HL-60 (cell line): ENCODE results near the gene GPS1.

Experiments
- DNase-seq, 2 experiments: peaks; one replicate each; pipeline ENCODE4 v3.0.0-alpha.2; 2010 to 2020; ENCODE audit warnings: low read depth in 1 of 2, low spot score in 1 of 2
- H3K27ac ChIP-seq: fragments of 250-450 bp; sonication (Bioruptor Pico); replicated peaks from 2 replicates; pipeline ENCODE4 v1.5.1; 2020; ENCODE audit warnings: mild to moderate bottlenecking, moderate library complexity
- H3K27me3 ChIP-seq: fragments of 250-450 bp; sonication (Bioruptor Pico); 2 replicates; pipeline ENCODE4 v1.5.1; 2021; ENCODE audit warnings: mild to moderate bottlenecking, moderate library complexity; ENCODE audit not compliant: insufficient read depth, poor library complexity, severe bottlenecking
- H3K4me3 ChIP-seq: replicated peaks from 2 replicates; pipeline ENCODE4 v1.5.1; 2011; ENCODE audit warnings: mild to moderate bottlenecking, control low read depth, low read length; ENCODE audit not compliant: insufficient read depth
- GABPA ChIP-seq: IDR thresholded peaks from 2 replicates; pipeline ENCODE4 v1.6.1; 2012; ENCODE audit warnings: low read depth
- POLR2AphosphoS5 ChIP-seq: IDR thresholded peaks from 2 replicates; pipeline ENCODE4 v1.6.1; 2012; ENCODE audit warnings: low read depth
- SPI1 ChIP-seq: IDR thresholded peaks from 2 replicates; pipeline ENCODE4 v1.6.1; 2012; ENCODE audit warnings: low read depth, mild to moderate bottlenecking, borderline replicate concordance
- TF ChIP-seq, protein P1 (sequence below): IDR thresholded peaks from 2 replicates; pipeline ENCODE4 v1.6.1; 2012; ENCODE audit warnings: low read depth; ENCODE audit not compliant: insufficient replicate concordance
- TF ChIP-seq, protein P2 (sequence below): IDR thresholded peaks from one replicate; pipeline ENCODE4 v1.5.1; 2011; ENCODE audit warnings: low read length, control low read depth, inconsistent platforms; ENCODE audit not compliant: insufficient read depth

GPS1 gene

DNA sequence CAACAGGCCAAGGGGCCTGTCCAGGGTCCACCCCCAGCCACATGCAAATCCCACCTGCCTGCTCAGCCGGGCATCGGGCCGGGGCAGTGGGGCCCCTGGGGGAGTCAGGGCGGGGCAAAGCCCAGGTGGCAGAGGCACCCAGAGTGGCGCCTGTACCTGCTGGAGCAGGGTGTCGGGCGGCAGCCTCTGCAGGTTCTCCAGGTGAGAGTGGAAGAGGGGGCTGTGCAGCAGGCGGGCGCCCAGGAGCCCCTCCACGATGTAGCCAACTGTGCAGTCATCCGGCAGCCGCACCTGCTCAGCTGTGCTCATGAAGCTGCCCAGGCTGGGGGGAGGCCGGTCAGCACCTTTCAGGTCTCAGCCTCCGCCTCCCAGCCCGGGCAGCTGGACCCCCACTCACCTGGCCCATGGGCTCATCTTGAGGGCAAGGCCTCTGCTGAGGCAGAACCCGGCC is 2.2 kb upstream of the GPS1 start:
- no peak overlapping the region for H3K27ac ChIP-seq
- no peak for DNase-seq

DNA sequence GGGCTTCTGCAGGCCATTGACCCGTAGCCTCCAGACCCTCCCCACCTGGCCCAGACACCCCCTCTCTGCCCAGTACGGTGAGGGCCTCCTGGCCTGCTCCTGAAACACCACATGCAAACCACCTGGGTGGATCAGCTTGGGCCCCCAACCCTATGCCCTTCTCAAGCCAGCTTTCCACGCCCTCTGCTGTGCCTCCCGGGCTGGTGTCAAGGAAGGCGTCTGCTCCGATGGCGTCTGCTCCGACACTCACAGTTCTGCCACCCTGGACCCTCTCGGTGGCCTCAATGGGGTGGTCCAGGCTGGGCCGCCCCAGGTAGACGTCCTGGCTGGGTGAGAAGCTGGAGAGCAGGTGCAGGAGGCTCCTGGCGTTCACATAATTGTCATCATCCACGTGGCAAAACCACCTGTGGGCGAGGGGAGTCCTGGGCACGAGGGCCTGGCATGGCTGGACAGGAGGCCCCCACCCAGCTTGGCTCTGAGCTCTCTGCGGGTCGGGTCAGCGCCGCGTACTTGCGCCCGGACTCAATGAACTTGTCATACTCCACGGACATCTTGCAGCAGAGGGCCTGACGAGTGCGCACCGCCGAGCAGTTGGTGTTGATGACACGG is 1.4 kb upstream of the GPS1 start:
- Histone ChIP-seq H3K4me3 (no peak overlapping the region), H3K27ac (no peak overlapping the region), H3K27me3 (no peaks in the 10 kb centered on the region)
- no peak for DNase-seq
- TF ChIP-seq, protein P1, sequence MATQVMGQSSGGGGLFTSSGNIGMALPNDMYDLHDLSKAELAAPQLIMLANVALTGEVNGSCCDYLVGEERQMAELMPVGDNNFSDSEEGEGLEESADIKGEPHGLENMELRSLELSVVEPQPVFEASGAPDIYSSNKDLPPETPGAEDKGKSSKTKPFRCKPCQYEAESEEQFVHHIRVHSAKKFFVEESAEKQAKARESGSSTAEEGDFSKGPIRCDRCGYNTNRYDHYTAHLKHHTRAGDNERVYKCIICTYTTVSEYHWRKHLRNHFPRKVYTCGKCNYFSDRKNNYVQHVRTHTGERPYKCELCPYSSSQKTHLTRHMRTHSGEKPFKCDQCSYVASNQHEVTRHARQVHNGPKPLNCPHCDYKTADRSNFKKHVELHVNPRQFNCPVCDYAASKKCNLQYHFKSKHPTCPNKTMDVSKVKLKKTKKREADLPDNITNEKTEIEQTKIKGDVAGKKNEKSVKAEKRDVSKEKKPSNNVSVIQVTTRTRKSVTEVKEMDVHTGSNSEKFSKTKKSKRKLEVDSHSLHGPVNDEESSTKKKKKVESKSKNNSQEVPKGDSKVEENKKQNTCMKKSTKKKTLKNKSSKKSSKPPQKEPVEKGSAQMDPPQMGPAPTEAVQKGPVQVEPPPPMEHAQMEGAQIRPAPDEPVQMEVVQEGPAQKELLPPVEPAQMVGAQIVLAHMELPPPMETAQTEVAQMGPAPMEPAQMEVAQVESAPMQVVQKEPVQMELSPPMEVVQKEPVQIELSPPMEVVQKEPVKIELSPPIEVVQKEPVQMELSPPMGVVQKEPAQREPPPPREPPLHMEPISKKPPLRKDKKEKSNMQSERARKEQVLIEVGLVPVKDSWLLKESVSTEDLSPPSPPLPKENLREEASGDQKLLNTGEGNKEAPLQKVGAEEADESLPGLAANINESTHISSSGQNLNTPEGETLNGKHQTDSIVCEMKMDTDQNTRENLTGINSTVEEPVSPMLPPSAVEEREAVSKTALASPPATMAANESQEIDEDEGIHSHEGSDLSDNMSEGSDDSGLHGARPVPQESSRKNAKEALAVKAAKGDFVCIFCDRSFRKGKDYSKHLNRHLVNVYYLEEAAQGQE: no peak
- TF ChIP-seq, protein P2, sequence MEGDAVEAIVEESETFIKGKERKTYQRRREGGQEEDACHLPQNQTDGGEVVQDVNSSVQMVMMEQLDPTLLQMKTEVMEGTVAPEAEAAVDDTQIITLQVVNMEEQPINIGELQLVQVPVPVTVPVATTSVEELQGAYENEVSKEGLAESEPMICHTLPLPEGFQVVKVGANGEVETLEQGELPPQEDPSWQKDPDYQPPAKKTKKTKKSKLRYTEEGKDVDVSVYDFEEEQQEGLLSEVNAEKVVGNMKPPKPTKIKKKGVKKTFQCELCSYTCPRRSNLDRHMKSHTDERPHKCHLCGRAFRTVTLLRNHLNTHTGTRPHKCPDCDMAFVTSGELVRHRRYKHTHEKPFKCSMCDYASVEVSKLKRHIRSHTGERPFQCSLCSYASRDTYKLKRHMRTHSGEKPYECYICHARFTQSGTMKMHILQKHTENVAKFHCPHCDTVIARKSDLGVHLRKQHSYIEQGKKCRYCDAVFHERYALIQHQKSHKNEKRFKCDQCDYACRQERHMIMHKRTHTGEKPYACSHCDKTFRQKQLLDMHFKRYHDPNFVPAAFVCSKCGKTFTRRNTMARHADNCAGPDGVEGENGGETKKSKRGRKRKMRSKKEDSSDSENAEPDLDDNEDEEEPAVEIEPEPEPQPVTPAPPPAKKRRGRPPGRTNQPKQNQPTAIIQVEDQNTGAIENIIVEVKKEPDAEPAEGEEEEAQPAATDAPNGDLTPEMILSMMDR: no peak
- TF ChIP-seq GABPA (no peak), SPI1 (no peak), POLR2AphosphoS5 (no peak)

More for the DNA sequence above, 2.2 kb upstream of the GPS1 start:
- Histone ChIP-seq H3K27me3 (no peaks in the 10 kb centered on the region), H3K4me3 (no peak overlapping the region)
- TF ChIP-seq POLR2AphosphoS5: no peak
- no peak for TF ChIP-seq GABPA
- TF ChIP-seq, protein P2: no peak
- no peak for TF ChIP-seq SPI1
- TF ChIP-seq, protein P1: no peak

DNA sequence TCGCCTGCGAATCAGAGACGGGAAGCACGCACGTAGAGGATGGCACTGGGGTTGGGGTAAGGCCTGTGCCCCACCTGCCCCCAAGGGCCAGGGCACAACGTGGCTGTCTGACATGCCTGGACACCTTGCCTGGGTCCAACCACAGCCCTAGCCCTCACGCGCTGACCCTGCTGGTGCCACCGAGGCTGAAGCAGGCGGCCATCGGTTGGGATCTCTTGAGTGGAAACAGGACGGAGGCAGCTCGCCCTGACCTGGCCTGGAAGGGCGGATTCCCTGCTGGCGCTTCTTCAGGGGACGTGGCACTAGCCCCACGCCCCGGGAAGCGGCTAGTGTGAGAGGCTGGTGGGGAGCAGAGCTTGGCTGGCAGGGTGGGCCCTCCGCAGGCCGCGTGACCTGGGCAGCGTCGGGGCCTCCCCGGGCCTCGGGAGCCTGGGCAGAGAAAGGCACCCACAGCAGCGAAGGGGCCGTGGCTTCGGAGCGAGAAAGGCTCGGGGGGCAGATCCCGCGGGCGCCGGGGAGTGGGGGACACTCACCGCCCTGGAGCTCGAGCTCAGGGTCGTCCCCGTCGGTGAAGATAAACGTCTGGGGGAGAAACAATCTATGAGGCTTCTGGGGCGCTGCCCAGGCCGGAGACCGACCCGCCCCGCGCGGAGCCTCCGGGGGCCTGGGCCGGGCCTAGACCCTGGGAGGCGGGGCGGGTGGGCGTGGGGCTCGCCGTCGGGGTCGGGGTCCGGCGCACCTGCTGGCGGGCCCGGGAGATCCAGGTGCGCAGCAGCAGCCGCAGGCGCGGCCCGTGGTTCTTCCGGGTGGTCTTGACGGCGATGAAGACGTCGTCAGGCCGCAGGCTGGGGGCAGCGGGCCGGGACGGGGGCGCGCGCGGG is 697 bp upstream of the GPS1 start:
- Histone ChIP-seq H3K27me3 (no peaks in the 10 kb centered on the region), H3K27ac (peak overlapping the region; percentile 5; the same call in 1 of the 2 replicates), H3K4me3 (peak overlapping the region; percentile 78)
- DNase-seq: no peak
- TF ChIP-seq GABPA (no peak), POLR2AphosphoS5 (no peak), SPI1 (no peak)
- TF ChIP-seq, protein P2: no peak
- TF ChIP-seq, protein P1: no peak
